ENCODE data around the gene CPS1. TPM values are rescaled to one million over a fixed set of nuclear protein-coding genes. Genes with fewer than 3 reads are reported as not detected.
A peak's percentile ranks its signal among the peaks of the same experiment; 100 is the strongest.

CPS1 gene
- total and polyA plus RNA-seq, 12 donors, result 0.86 to 8.2 (median 2.6) TPM

- Histone ChIP-seq H3K4me3 (no peak overlapping the region), H3K9me3 (no peaks in the 10 kb centered on the region), H3K27ac (no peak overlapping the region), H3K27me3 (no peaks in the 10 kb centered on the region), H3K4me1 (no peaks in the 10 kb centered on the region), H3K36me3 (no peaks in the 10 kb centered on the region)
- ATAC-seq (peak in 4 of 8 donors; percentile 50 to 80 (median 58)), DNase-seq (peak; percentile 8 to 34)
- WGBS, 2 donors, result 50 to 52% methylated on average over 5 of the region's 5 CpGs
- intact Hi-C loops (cut with DNase I), result no loop called here
- no peak for TF ChIP-seq CTCF (IDR thresholded peaks at IDR 0.05)
These were observed 9.8 kb upstream of the CPS1 start for GRCh38 chr2:210546424-210547208.

- no peak for DNase-seq
- TF ChIP-seq CTCF (IDR thresholded peaks at IDR 0.05), result no peak
- Histone ChIP-seq H3K27me3 (no peaks in the 10 kb centered on the region), H3K4me1 (peaks cover 0 to 3% (median 0%) of the 10 kb centered on the region in 9 donors), H3K4me3 (no peak overlapping the region), H3K36me3 (no peaks in the 10 kb centered on the region), H3K27ac (no peak overlapping the region), H3K9me3 (no peaks in the 10 kb centered on the region)
- intact Hi-C loops (cut with DNase I), result no loop called here
- ATAC-seq, result no peak
- WGBS, 2 donors, result 50 to 59% methylated on average over 2 of the region's 2 CpGs
These were observed 8.4 kb upstream of the CPS1 start for GRCh38 chr2:210548031-210548430.

GRCh38 chr2:210548878-210549384, 7.5 kb upstream of the CPS1 start:
- H3K9me3 ChIP-seq, result no peaks in the 10 kb centered on the region
- no peak overlapping the region for H3K27ac ChIP-seq
- H3K4me1 ChIP-seq, result peaks cover 0 to 11% (median 0%) of the 10 kb centered on the region in 9 donors
- TF ChIP-seq CTCF (IDR thresholded peaks at IDR 0.05), result no peak
- intact Hi-C loops (cut with DNase I), result no loop called here
- no peaks in the 10 kb centered on the region for H3K36me3 ChIP-seq
- no peak overlapping the region for H3K4me3 ChIP-seq
- H3K27me3 ChIP-seq, result no peaks in the 10 kb centered on the region
- ATAC-seq (no peak), DNase-seq (no peak)
- WGBS, 2 donors, result 82 to 83% methylated on average over 8 of the region's 8 CpGs

- H3K36me3 ChIP-seq, result no peaks in the 10 kb centered on the region
- peaks cover 0 to 11% (median 0%) of the 10 kb centered on the region in 9 donors for H3K4me1 ChIP-seq
- no peaks in the 10 kb centered on the region for H3K27me3 ChIP-seq
- 64 to 71% methylated on average over 2 of the region's 2 CpGs for whole genome bisulfite sequencing, 2 donors
- DNase-seq, result no peak
- no peak for TF ChIP-seq CTCF (IDR thresholded peaks at IDR 0.05)
- intact Hi-C loops (cut with DNase I), result no loop called here
- ATAC-seq, result no peak
- no peak overlapping the region for H3K4me3 ChIP-seq
- no peaks in the 10 kb centered on the region for H3K9me3 ChIP-seq
- H3K27ac ChIP-seq, result no peak overlapping the region
These were observed 5.4 kb upstream of the CPS1 start for GRCh38 chr2:210551001-210551400.

All from heart right ventricle (tissue), 16 donors.